B cell (primary cell): ENCODE measurements around the gene REC8. TPM values are rescaled to one million over a fixed set of nuclear protein-coding genes. Genes with fewer than 3 reads are reported as not detected.

Source experiments
- ATAC-seq: fragments of 200-7000 bp; cut with Tn5 transposase; one replicate; pipeline ENCODE4 v1.10.0; 2021; ENCODE audit warnings: low read depth, mild to moderate bottlenecking, moderate number of reproducible peaks, moderate library complexity
- CTCF ChIA-PET: fragments of 350-600 bp; sonication (Branson Sonifier 250); formaldehyde crosslinking; loops from one replicate; lab custom pipeline; 2021; ENCODE audit warnings: antibody characterized with exemption, inconsistent platforms; lab: Charles Lee
- POLR2A ChIA-PET: fragments of 350-600 bp; sonication (Branson Sonifier 250); formaldehyde crosslinking; loops from one replicate; lab custom pipeline; 2021; ENCODE audit warnings: antibody characterized with exemption; lab: Charles Lee
- DNase-seq: peaks from one replicate; pipeline ENCODE4 v3.0.0; 2013
- H2AFZ ChIP-seq: 2 replicates; pipeline ENCODE4 v1.6.1; 2012; ENCODE audit warnings: mild to moderate bottlenecking, low read depth, low read length; ENCODE audit not compliant: insufficient read depth, poor library complexity, severe bottlenecking
- H3K27ac ChIP-seq, 2 donors: 1 replicate in 1 of 2; 2 replicates in 1 of 2; pipeline ENCODE4 v1.5.1; 2012 to 2013; ENCODE audit warnings: low read length in 2 of 2, mild to moderate bottlenecking in 2 of 2, moderate library complexity in 1 of 2
- H3K27me3 ChIP-seq, 4 experiments: fragments of 200-600 bp in 1 of 4; sonication (generic) in 1 of 4; replicated peaks in 1 of 4; 1 replicate in 2 of 4; 2 replicates in 2 of 4; pipeline versions ENCODE4 v1.6.1 to v1.7.0; 2013 to 2016; ENCODE audit warnings: low read length in 3 of 4, mild to moderate bottlenecking in 2 of 4, mixed read lengths in 1 of 4, moderate library complexity in 1 of 4; ENCODE audit not compliant: insufficient read depth in 4 of 4, control insufficient read depth in 3 of 4; ENCODE audit errors: control extremely low read depth in 1 of 4
- H3K36me3 ChIP-seq, 2 experiments: replicated peaks in 1 of 2; 1 replicate in 1 of 2; 2 replicates in 1 of 2; pipeline versions ENCODE4 v1.6.1 to v1.7.1; 2013; ENCODE audit warnings: low read length in 1 of 2; ENCODE audit not compliant: insufficient read depth in 2 of 2, control insufficient read depth in 1 of 2; ENCODE audit errors: control extremely low read depth in 1 of 2, extremely low read depth in 1 of 2
- H3K4me1 ChIP-seq, 2 donors: fragments of 200-600 bp in 1 of 2; sonication (generic) in 1 of 2; 1 replicate in 1 of 2; 2 replicates in 1 of 2; pipeline versions ENCODE4 v1.5.1 to v1.6.1; 2013 to 2017; ENCODE audit warnings: low read length in 2 of 2; ENCODE audit not compliant: control insufficient read depth in 2 of 2, insufficient read depth in 2 of 2
- H3K4me2 ChIP-seq: replicated peaks from 2 replicates; pipeline ENCODE3; 2012; ENCODE audit warnings: mild to moderate bottlenecking, low read depth, low read length; ENCODE audit not compliant: poor library complexity, severe bottlenecking
- H3K4me3 ChIP-seq, 5 experiments: fragments of 200-600 bp in 1 of 5; sonication (generic) in 1 of 5; 1 replicate in 3 of 5; 2 replicates in 2 of 5; pipeline versions ENCODE4 v1.5.1 to v1.7.0; 2011 to 2016; ENCODE audit warnings: low read length in 4 of 5, mild to moderate bottlenecking in 4 of 5, low read depth in 2 of 5, control low read depth in 1 of 5, moderate library complexity in 1 of 5; ENCODE audit not compliant: insufficient read depth in 1 of 5; ENCODE audit errors: control extremely low read depth in 1 of 5, extremely low read depth in 1 of 5
- H3K79me2 ChIP-seq: fragments of 200-600 bp; sonication (generic); one replicate; pipeline ENCODE4 v1.6.0; 2016; ENCODE audit warnings: low read length; ENCODE audit not compliant: control insufficient read depth, insufficient read depth
- H3K9ac ChIP-seq: fragments of 200-600 bp; sonication (generic); 2 replicates; pipeline ENCODE4 v1.6.1; 2017; ENCODE audit warnings: mild to moderate bottlenecking, low read length, moderate library complexity
- H3K9me3 ChIP-seq, 3 donors: one replicate each; pipeline versions ENCODE4 v1.6.1 to v1.7.1; 2013; ENCODE audit warnings: low read length in 2 of 3; ENCODE audit not compliant: control insufficient read depth in 2 of 3, insufficient read depth in 1 of 3; ENCODE audit errors: control extremely low read depth in 1 of 3
- H4K20me1 ChIP-seq: 2 replicates; pipeline ENCODE4 v1.6.0; 2012; ENCODE audit warnings: mild to moderate bottlenecking, low read length; ENCODE audit not compliant: insufficient read depth, control insufficient read depth, poor library complexity, severe bottlenecking
- H3K27ac Mint-ChIP-seq: one replicate; pipeline ENCODE4 v1.8.0; 2021; ENCODE audit warnings: mixed read lengths
- H3K27me3 Mint-ChIP-seq: one replicate; pipeline ENCODE4 v1.8.0; 2021; ENCODE audit warnings: mixed read lengths
- H3K4me1 Mint-ChIP-seq: one replicate; pipeline ENCODE4 v1.8.0; 2021; ENCODE audit warnings: mixed read lengths
- H3K4me3 Mint-ChIP-seq: one replicate; pipeline ENCODE4 v1.8.0; 2021; ENCODE audit warnings: mixed read lengths
- H3K9me3 Mint-ChIP-seq: one replicate; pipeline ENCODE4 v1.8.0; 2022; ENCODE audit warnings: mixed read lengths; ENCODE audit not compliant: insufficient read depth
- EZH2 ChIP-seq: IDR thresholded peaks from 2 replicates; pipeline ENCODE4 v1.6.1; 2012; ENCODE audit warnings: borderline replicate concordance, low read depth, mild to moderate bottlenecking, moderate library complexity, low read length; ENCODE audit not compliant: insufficient read depth, poor library complexity, severe bottlenecking
- WGBS: methylation state at CpG from one replicate; pipeline ENCODE4 v1.1.5; 2013; ENCODE audit warnings: missing lambda C conversion rate; ENCODE audit not compliant: insufficient coverage; 5-methylcytosine and 5-hydroxymethylcytosine counted together
- intact Hi-C: fragments of 100-400 bp; cut with micrococcal nuclease; formaldehyde crosslinking; loops from one replicate; pipeline ENCODE4 v1.10.0; 2022
- polyA plus RNA-seq: library from polyadenylated mRNA; depleted of rRNA; stranded (reverse); fragments of >200 nt; gene quantifications from 2 replicates; pipeline ENCODE4 v1.2.3, GENCODE V29; 2012
- small RNA-seq: library from RNA; depleted of rRNA; stranded (forward); fragments of <200 nt; gene quantifications from one replicate; pipeline ENCODE3, GENCODE V24; 2012; ENCODE audit warnings: low replicate concordance, low read depth; ENCODE audit not compliant: insufficient read length
- total RNA-seq, 2 donors: library from RNA; stranded (reverse); fragments of 120-200 nt in 1 of 2; gene quantifications; 1 replicate in 1 of 2; 2 replicates in 1 of 2; pipeline versions ENCODE4 v1.2.3 to v1.2.4, GENCODE V29; 2013 to 2022
- TF ChIP-seq, protein P1 (sequence below): fragments of 200-600 bp; IDR thresholded peaks from one replicate; pipeline ENCODE4 v1.8.0; 2022; ENCODE audit warnings: antibody characterized with exemption, mild to moderate bottlenecking

Gene REC8
- total and polyA plus RNA-seq, 2 donors (not counting 1 experiment from before 2014, with no cell fraction given), result 34.0 to 62.1 TPM

DNA sequence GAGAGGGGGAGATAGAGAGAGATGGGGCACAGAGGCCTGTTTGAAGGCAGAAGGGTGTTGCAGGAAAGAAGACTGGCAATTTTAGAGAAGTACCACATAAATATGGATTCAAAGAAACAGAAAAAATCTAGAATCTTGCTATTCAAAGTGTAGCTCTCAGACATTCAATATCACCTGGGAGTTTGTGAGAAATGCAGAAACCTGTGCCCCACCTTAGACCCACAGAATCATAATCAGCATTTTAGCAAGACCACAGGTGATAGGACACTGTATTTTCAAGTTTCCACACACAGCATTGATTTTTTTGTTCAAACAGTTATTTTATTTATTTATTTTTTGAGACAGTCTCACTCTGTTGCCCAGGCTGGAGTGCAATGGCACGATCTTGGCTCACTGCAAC is 57.0 kb downstream of the REC8 start:
- Histone ChIP-seq H4K20me1 (peaks cover 22% of the 10 kb centered on the region), H2AFZ (no peak overlapping the region), H3K4me2 (no peak overlapping the region), H3K36me3 (peaks cover 0 to 8% of the 10 kb centered on the region in 2 experiments), H3K9me3 (no peaks in the 10 kb centered on the region), H3K4me1 (peaks cover 18 to 22% of the 10 kb centered on the region in 2 donors), H3K27ac (no peak overlapping the region), H3K79me2 (peaks cover 91% of the 10 kb centered on the region), H3K27me3 (no peaks in the 10 kb centered on the region), H3K9ac (no peak overlapping the region), H3K4me3 (no peak overlapping the region)
- ATAC-seq, result no peak
- no peak for TF ChIP-seq EZH2
- TF ChIP-seq, protein P1, sequence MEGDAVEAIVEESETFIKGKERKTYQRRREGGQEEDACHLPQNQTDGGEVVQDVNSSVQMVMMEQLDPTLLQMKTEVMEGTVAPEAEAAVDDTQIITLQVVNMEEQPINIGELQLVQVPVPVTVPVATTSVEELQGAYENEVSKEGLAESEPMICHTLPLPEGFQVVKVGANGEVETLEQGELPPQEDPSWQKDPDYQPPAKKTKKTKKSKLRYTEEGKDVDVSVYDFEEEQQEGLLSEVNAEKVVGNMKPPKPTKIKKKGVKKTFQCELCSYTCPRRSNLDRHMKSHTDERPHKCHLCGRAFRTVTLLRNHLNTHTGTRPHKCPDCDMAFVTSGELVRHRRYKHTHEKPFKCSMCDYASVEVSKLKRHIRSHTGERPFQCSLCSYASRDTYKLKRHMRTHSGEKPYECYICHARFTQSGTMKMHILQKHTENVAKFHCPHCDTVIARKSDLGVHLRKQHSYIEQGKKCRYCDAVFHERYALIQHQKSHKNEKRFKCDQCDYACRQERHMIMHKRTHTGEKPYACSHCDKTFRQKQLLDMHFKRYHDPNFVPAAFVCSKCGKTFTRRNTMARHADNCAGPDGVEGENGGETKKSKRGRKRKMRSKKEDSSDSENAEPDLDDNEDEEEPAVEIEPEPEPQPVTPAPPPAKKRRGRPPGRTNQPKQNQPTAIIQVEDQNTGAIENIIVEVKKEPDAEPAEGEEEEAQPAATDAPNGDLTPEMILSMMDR, result no peak
- CTCF ChIA-PET, result interaction anchor here (0.8 to 2.2 kb wide), 4 partner anchors 13 to 77 kb away, joined by 3 to 8 read pairs (median 5); partner anchors contain the start of genes MDP1, RABGGTA and TINF2
- no peak for DNase-seq
- no peak overlapping the region for H3K4me3 Mint-ChIP-seq
- H3K27ac Mint-ChIP-seq, result no peak overlapping the region
- H3K4me1 Mint-ChIP-seq, result peaks cover 49% of the 10 kb centered on the region
- no peaks in the 10 kb centered on the region for H3K27me3 Mint-ChIP-seq
- POLR2A ChIA-PET, result interaction anchor here (0.6 to 1.1 kb wide), 2 partner anchors 14 to 70 kb away, joined by 3 to 8 read pairs; partner anchors contain the start of gene TINF2
- H3K9me3 Mint-ChIP-seq, result no peaks in the 10 kb centered on the region
- WGBS, result no CpG with 5 or more reads among the region's 1 CpG
- intact Hi-C loops, result no loop called here

Small RNA genes within 50 kb of the gene (small RNA-seq; reads per million reads assigned to genes)
- gene AL136295.4 (not detected), gene CHMP4A (not detected), gene IPO4 (not detected), gene IRF9 (not detected), gene MDP1 (not detected), gene RNA5SP383 (not detected)

Other genes with a start within 250 kb of the REC8 start
Only the 30 nearest of the 32 such genes appear.
- gene DHRS4L2, start 183.2 kb upstream of the REC8 start, total RNA-seq, result 16.3 and 16.8 TPM in 2 replicates
- 8.0 and 11.2 TPM in 2 replicates for gene DHRS4L2, start 183.2 kb upstream of the REC8 start, polyA plus RNA-seq
- gene CARMIL3, start 120.1 kb upstream of the REC8 start, total RNA-seq, result 1.0 and 1.4 TPM in 2 replicates
- 2.8 and 7.2 TPM in 2 replicates for gene CARMIL3, start 120.1 kb upstream of the REC8 start, polyA plus RNA-seq
- gene CPNE6, start 100.5 kb upstream of the REC8 start, total RNA-seq, result not detected in 2 replicates
- gene CPNE6, start 100.5 kb upstream of the REC8 start, polyA plus RNA-seq, result 0.10 TPM in 1 of 2 replicates, not detected in the other
- 34.1 and 40.4 TPM in 2 replicates for gene PCK2, start 77.8 kb upstream of the REC8 start, total RNA-seq
- 43.6 and 58.4 TPM in 2 replicates for gene PCK2, start 77.8 kb upstream of the REC8 start, polyA plus RNA-seq
- 84.8 and 96.3 TPM in 2 replicates for gene DCAF11, start 57.3 kb upstream of the REC8 start, total RNA-seq
- gene DCAF11, start 57.3 kb upstream of the REC8 start, polyA plus RNA-seq, result 64.5 and 66.7 TPM in 2 replicates
- 8.1 and 8.8 TPM in 2 replicates for gene NRL, start 57.1 kb upstream of the REC8 start, total RNA-seq
- gene NRL, start 57.1 kb upstream of the REC8 start, polyA plus RNA-seq, result 4.8 and 7.0 TPM in 2 replicates
- gene FITM1, start 41.4 kb upstream of the REC8 start, total RNA-seq, result 2.6 and 3.6 TPM in 2 replicates
- 3.3 and 4.6 TPM in 2 replicates for gene FITM1, start 41.4 kb upstream of the REC8 start, polyA plus RNA-seq
- gene PSME1, start 35.9 kb upstream of the REC8 start, total RNA-seq, result 227 and 237 TPM in 2 replicates
- 257 and 295 TPM in 2 replicates for gene PSME1, start 35.9 kb upstream of the REC8 start, polyA plus RNA-seq
- 24.7 and 26.4 TPM in 2 replicates for gene EMC9, start 30.5 kb upstream of the REC8 start, total RNA-seq
- 19.3 and 25.9 TPM in 2 replicates for gene EMC9, start 30.5 kb upstream of the REC8 start, polyA plus RNA-seq
- 127 and 141 TPM in 2 replicates for gene PSME2, start 25.5 kb upstream of the REC8 start, total RNA-seq
- 126 and 137 TPM in 2 replicates for gene PSME2, start 25.5 kb upstream of the REC8 start, polyA plus RNA-seq
- 103 and 114 TPM in 2 replicates for gene RNF31, start 24.6 kb upstream of the REC8 start, total RNA-seq
- gene RNF31, start 24.6 kb upstream of the REC8 start, polyA plus RNA-seq, result 48.3 and 69.8 TPM in 2 replicates
- gene IRF9, start 10.8 kb upstream of the REC8 start, total RNA-seq, result 243 and 269 TPM in 2 replicates
- 191 and 237 TPM in 2 replicates for gene IRF9, start 10.8 kb upstream of the REC8 start, polyA plus RNA-seq
- 29.8 and 35.0 TPM in 2 replicates for gene IPO4, start 16.7 kb downstream of the REC8 start, total RNA-seq
- 26.7 and 28.3 TPM in 2 replicates for gene IPO4, start 16.7 kb downstream of the REC8 start, polyA plus RNA-seq
- gene TM9SF1, start 23.4 kb downstream of the REC8 start, total RNA-seq, result 24.5 and 33.9 TPM in 2 replicates
- 7.6 and 10.0 TPM in 2 replicates for gene TM9SF1, start 23.4 kb downstream of the REC8 start, polyA plus RNA-seq
- gene TSSK4, start 33.6 kb downstream of the REC8 start, total RNA-seq, result 1.7 TPM in 2 replicates
- 0.14 and 0.45 TPM in 2 replicates for gene TSSK4, start 33.6 kb downstream of the REC8 start, polyA plus RNA-seq
- 102 and 103 TPM in 2 replicates for gene CHMP4A, start 41.4 kb downstream of the REC8 start, total RNA-seq
- 91.2 and 95.1 TPM in 2 replicates for gene CHMP4A, start 41.4 kb downstream of the REC8 start, polyA plus RNA-seq
- gene MDP1, start 44.0 kb downstream of the REC8 start, total RNA-seq, result 11.3 and 17.0 TPM in 2 replicates
- gene MDP1, start 44.0 kb downstream of the REC8 start, polyA plus RNA-seq, result 22.6 and 28.1 TPM in 2 replicates
- 86.6 and 98.5 TPM in 2 replicates for gene NEDD8, start 60.3 kb downstream of the REC8 start, total RNA-seq
- 86.7 and 104 TPM in 2 replicates for gene NEDD8, start 60.3 kb downstream of the REC8 start, polyA plus RNA-seq
- gene GMPR2, start 60.8 kb downstream of the REC8 start, total RNA-seq, result 58.7 and 64.3 TPM in 2 replicates
- gene GMPR2, start 60.8 kb downstream of the REC8 start, polyA plus RNA-seq, result 33.3 and 39.7 TPM in 2 replicates
- 165 and 169 TPM in 2 replicates for gene TINF2, start 70.5 kb downstream of the REC8 start, total RNA-seq
- 103 and 108 TPM in 2 replicates for gene TINF2, start 70.5 kb downstream of the REC8 start, polyA plus RNA-seq
- gene TGM1, start 91.1 kb downstream of the REC8 start, total RNA-seq, result 11.4 and 11.9 TPM in 2 replicates
- 2.7 and 4.9 TPM in 2 replicates for gene TGM1, start 91.1 kb downstream of the REC8 start, polyA plus RNA-seq
- 57.9 and 70.1 TPM in 2 replicates for gene RABGGTA, start 99.5 kb downstream of the REC8 start, total RNA-seq
- 134 and 159 TPM in 2 replicates for gene RABGGTA, start 99.5 kb downstream of the REC8 start, polyA plus RNA-seq
- gene DHRS1, start 127.7 kb downstream of the REC8 start, total RNA-seq, result 42.7 and 43.7 TPM in 2 replicates
- 69.9 and 76.9 TPM in 2 replicates for gene DHRS1, start 127.7 kb downstream of the REC8 start, polyA plus RNA-seq
- gene NOP9, start 127.8 kb downstream of the REC8 start, total RNA-seq, result 22.6 and 24.5 TPM in 2 replicates
- gene NOP9, start 127.8 kb downstream of the REC8 start, polyA plus RNA-seq, result 9.7 and 13.7 TPM in 2 replicates
- gene CIDEB, start 135.9 kb downstream of the REC8 start, total RNA-seq, result 32.8 and 34.3 TPM in 2 replicates
- 17.9 and 26.2 TPM in 2 replicates for gene CIDEB, start 135.9 kb downstream of the REC8 start, polyA plus RNA-seq
- 10.1 and 11.7 TPM in 2 replicates for gene LTB4R2, start 138.1 kb downstream of the REC8 start, total RNA-seq
- 9.0 and 10.7 TPM in 2 replicates for gene LTB4R2, start 138.1 kb downstream of the REC8 start, polyA plus RNA-seq
- gene LTB4R, start 139.4 kb downstream of the REC8 start, total RNA-seq, result 8.8 and 9.2 TPM in 2 replicates
- gene LTB4R, start 139.4 kb downstream of the REC8 start, polyA plus RNA-seq, result 15.7 and 19.1 TPM in 2 replicates
- 5.8 and 7.8 TPM in 2 replicates for gene ADCY4, start 163.0 kb downstream of the REC8 start, total RNA-seq
- 2.3 and 3.4 TPM in 2 replicates for gene ADCY4, start 163.0 kb downstream of the REC8 start, polyA plus RNA-seq
- 76.6 and 77.6 TPM in 2 replicates for gene RIPK3, start 167.9 kb downstream of the REC8 start, total RNA-seq
- gene RIPK3, start 167.9 kb downstream of the REC8 start, polyA plus RNA-seq, result 58.5 and 65.5 TPM in 2 replicates
- 7.6 and 7.9 TPM in 2 replicates for gene NFATC4, start 196.1 kb downstream of the REC8 start, total RNA-seq
- 3.1 and 3.7 TPM in 2 replicates for gene NFATC4, start 196.1 kb downstream of the REC8 start, polyA plus RNA-seq